A549 treated with AZD9567 at 1 μM for 4 hours (cell line): Measurements from ENCODE around the gene MGLL. TPM values are rescaled to one million over a fixed set of nuclear protein-coding genes. Genes with fewer than 3 reads are reported as not detected.

ENCODE experiments used
- total RNA-seq: library from RNA; stranded (reverse); fragments of 200-300 nt; extraction: Qiagen RNA extraction; gene quantifications from 5 replicates; pipeline ENCODE4 v1.2.3, GENCODE V29; 2022; ENCODE audit not compliant: insufficient read depth

Gene MGLL
- total RNA-seq, result 56.3 to 72.3 TPM (median 63.5 TPM) in 5 replicates

GRCh38 chr3:127822041-127822681 is at the start of gene MGLL:
Gene MGLL (minus strand): TSS chr3:127822515. CDS start chr3:127822318, 197 bp downstream.

GRCh38 chr3:127672429-127673190 is 149.7 kb downstream of the MGLL start, which contains the start of gene ABTB1:
Gene ABTB1 (plus strand): TSS chr3:127672952. CDS start chr3:127673026, 74 bp downstream.

Other genes with a start within 250 kb of the MGLL start
- gene TPRA1, start 231.8 kb downstream of the MGLL start, total RNA-seq, result 50.9 to 59.8 TPM (median 55.1 TPM) in 5 replicates
- 45.0 to 60.9 TPM (median 54.2 TPM) in 5 replicates for gene MCM2, start 224.1 kb downstream of the MGLL start, total RNA-seq
- gene PODXL2, start 193.3 kb downstream of the MGLL start, total RNA-seq, result 6.1 to 10.5 TPM (median 9.6 TPM) in 5 replicates
- gene ABTB1, start 149.6 kb downstream of the MGLL start, total RNA-seq, result 9.5 to 17.7 TPM (median 17.2 TPM) in 5 replicates
- not detected in 5 replicates for gene KBTBD12, start 92.7 kb upstream of the MGLL start, total RNA-seq
- 119 to 144 TPM (median 123 TPM) in 5 replicates for gene SEC61A1, start 229.9 kb upstream of the MGLL start, total RNA-seq